Omental fat pad (tissue), 4 donors: ENCODE measurements around the gene IMPDH1. TPM values are rescaled to one million over a fixed set of nuclear protein-coding genes. Genes with fewer than 3 reads are reported as not detected.

Source experiments
- ATAC-seq: fragments of 150-250 bp; one replicate; pipeline ENCODE4 v1.9.1; 2016; ENCODE audit warnings: mild to moderate bottlenecking, moderate library complexity; ENCODE audit not compliant: low FRiP score
- DNase-seq: peaks from one replicate; pipeline ENCODE4 v3.0.0-alpha.2; 2019; ENCODE audit warnings: low spot score
- total RNA-seq, 4 donors: library from RNA; depleted of rRNA; stranded (reverse); fragments of >200 nt; gene quantifications; one replicate each; pipeline ENCODE4 v1.1.0, GENCODE V29; 2016
- TF ChIP-seq, protein P1 (sequence below), 3 donors: fragments of 450-650 bp; IDR thresholded peaks; one replicate each; pipeline ENCODE4 v1.5.1; 2016 to 2017; ENCODE audit warnings: antibody characterized with exemption in 3 of 3, mild to moderate bottlenecking in 3 of 3, moderate library complexity in 2 of 3

Gene IMPDH1
- total RNA-seq, 4 donors from 2014 or later, result 72.8 to 198 (median 109) TPM

DNA sequence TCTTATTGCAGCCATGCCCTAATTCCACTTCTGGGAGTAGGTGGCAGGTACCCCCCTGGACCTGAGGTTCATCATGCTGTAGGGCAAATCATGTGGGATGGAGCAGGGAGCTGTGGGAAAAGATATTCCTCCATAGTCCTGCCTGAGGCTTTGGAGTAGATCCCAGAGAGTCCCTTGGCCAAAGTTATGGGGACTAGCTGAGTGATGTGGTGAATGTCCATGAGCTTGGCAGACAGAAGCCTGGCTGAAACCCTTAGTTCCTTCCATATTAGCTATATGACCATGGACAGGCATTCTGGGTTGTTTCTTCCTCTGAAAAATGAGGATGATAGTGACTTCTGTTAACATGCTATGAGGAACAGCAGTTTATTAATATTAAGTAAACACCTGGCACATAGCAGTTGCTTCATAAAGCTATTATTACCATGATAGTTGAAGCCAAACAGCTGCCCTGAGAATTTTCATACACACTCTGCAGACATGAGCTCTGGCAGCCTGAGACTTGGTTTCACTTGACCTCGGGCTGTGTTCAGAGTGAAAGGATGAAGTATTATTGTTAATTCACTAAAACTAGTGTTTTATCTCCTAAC, 15.0 kb upstream of the IMPDH1 start:
- no peak for ATAC-seq
- TF ChIP-seq, protein P1, sequence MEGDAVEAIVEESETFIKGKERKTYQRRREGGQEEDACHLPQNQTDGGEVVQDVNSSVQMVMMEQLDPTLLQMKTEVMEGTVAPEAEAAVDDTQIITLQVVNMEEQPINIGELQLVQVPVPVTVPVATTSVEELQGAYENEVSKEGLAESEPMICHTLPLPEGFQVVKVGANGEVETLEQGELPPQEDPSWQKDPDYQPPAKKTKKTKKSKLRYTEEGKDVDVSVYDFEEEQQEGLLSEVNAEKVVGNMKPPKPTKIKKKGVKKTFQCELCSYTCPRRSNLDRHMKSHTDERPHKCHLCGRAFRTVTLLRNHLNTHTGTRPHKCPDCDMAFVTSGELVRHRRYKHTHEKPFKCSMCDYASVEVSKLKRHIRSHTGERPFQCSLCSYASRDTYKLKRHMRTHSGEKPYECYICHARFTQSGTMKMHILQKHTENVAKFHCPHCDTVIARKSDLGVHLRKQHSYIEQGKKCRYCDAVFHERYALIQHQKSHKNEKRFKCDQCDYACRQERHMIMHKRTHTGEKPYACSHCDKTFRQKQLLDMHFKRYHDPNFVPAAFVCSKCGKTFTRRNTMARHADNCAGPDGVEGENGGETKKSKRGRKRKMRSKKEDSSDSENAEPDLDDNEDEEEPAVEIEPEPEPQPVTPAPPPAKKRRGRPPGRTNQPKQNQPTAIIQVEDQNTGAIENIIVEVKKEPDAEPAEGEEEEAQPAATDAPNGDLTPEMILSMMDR (IDR thresholded peaks at IDR 0.05), result no peak

DNA sequence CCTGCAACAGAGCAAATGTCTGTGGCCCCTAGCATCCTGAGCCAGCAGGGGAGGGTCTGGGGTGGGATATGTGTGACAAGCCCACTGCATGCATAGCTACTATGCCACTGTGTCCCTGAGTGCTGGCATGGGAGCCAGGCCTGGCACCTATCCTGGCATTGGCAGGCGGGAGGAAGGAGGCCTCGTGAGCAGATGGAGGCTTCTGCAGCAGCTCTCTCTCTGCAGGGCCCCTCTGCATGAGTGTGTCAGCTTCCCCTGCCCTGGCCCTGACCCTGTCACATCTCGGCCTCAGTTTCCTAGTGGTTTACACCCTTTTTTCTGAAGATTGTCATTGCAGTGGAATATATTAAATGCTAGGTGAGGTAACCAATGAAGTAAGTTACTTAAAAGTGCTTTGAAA, 13.1 kb upstream of the IMPDH1 start:
- TF ChIP-seq, protein P1 (IDR thresholded peaks at IDR 0.05), result no peak
- ATAC-seq (no peak), DNase-seq (no peak)

More for the DNA sequence above, 15.0 kb upstream of the IMPDH1 start:
- no peak for DNase-seq

DNA sequence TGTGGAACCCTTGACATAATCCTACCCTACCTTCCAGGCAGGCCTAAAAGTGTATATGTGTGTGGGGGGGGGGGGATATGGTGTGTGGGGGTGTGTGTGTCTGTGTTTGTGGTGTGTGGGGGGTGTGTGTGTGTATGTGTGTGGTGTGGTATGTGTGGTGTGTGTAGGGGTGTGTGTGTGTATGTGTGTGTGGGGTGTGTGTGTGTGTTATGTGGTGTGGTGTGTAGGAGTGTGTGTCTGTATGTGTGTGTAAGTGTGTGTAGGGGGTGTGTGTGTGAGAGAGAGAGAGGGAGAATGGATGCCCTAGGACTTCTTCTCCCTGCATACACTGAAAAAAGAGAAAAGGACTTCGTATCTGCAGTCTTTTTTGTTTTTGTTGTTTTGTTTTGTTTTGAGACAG, 12.3 kb upstream of the IMPDH1 start:
- DNase-seq, result no peak
- ATAC-seq, result no peak
- TF ChIP-seq, protein P1 (IDR thresholded peaks at IDR 0.05), result no peak

DNA sequence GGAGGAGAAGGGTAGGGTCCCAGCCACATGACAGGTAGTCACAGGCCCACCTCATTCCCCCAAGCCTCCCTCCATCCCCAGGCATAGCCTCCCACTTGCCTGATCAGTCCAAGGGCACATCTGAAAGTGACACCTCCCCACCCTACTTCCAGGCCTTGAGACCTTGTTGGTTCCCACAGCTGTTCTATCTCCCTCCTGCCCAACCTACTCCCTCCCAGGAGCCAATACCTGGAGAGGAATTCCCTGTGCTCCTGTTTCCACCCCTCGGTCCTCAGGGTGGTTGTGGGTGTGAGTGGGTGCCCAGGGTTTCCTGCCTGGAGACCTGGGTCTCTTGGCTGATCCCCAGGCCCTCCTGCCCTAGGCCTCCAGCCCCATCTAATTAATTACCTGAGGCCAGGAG, 11.6 kb upstream of the IMPDH1 start:
- ATAC-seq, result no peak
- TF ChIP-seq, protein P1 (IDR thresholded peaks at IDR 0.05), result no peak
- no peak for DNase-seq

DNA sequence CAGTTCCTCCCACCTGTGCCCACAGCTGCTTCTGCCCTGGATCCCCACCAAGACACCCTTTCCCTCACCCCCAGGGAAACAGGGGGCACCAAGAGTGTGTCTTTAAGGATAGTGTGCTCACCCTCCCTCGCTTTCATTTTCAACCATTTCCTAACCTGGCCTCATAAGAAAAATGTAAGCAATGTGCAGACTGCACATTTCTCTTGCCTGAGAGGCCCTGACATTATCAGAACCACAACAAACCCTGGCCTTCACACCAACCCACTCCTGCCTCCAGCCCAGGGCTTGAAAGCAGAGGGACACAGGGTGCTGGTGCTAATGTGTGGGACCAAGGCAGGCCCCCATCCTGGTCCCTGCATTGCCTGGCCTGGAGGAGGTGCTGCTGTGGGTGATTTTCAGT, 11.0 kb upstream of the IMPDH1 start:
- TF ChIP-seq, protein P1 (IDR thresholded peaks at IDR 0.05), result no peak
- ATAC-seq, result no peak
- DNase-seq, result no peak

DNA sequence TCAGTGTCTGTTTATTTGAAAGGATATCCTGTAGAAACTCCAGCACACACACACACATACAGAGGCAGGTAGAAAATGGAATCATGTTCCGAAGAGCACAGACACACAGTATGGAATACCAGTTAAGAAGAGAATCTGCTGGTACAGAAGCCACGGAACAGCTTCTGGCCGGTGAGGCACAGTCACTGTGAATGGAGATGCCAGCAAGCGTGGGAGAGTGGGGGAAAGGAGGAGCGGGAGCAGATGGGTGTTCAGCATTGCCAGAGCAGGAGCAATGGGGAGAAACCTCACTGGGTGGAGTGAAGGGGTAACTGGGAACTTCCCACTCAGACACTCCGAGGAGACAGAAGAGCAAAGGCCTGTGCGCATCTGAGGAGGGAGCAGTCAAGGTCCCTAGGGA, 9.5 kb upstream of the IMPDH1 start:
- TF ChIP-seq, protein P1 (IDR thresholded peaks at IDR 0.05), result no peak
- DNase-seq (no peak), ATAC-seq (no peak)

DNA sequence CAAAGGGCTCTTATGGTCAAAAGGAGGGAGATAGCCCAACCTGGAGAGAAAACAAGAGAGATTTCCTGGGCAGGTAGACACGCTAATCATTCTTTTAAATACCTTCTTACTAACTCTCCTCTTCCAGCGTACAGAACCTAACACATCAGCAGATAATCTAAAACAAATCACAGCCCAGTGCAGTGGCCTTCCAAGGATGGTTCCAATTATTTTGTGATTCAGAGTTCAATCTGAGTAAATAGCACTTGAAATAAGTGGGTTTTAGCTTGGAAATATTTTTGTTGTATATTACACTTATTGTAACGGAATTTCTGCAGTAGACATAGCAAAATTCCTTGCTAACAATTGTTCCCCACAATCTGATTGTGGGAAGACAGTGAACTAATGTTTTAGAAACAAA, 7.3 kb upstream of the IMPDH1 start:
- TF ChIP-seq, protein P1 (IDR thresholded peaks at IDR 0.05), result no peak
- ATAC-seq (no peak), DNase-seq (no peak)
